Esophagus squamous epithelium (tissue), 4 donors: ENCODE results near the gene HBG2.

Source experiments
- CTCF ChIP-seq, 6 experiments: fragments of 450-650 bp in 4 of 6; fragments of 200-600 bp in 2 of 6; sonication (generic) in 2 of 6; IDR thresholded peaks; one replicate each; pipeline ENCODE4 v1.5.1; 2016 to 2019; ENCODE audit warnings: antibody characterized with exemption in 6 of 6, mild to moderate bottlenecking in 4 of 6, moderate library complexity in 4 of 6
- POLR2A ChIP-seq, 4 donors: fragments of 450-650 bp; IDR thresholded peaks; one replicate each; pipeline ENCODE4 v1.6.1; 2017; ENCODE audit warnings: antibody characterized with exemption in 4 of 4, mild to moderate bottlenecking in 4 of 4, moderate library complexity in 3 of 4

GRCh38 chr11:5274395-5274794 lies 19.8 kb upstream of the HBG2 start:
- TF ChIP-seq CTCF (IDR thresholded peaks at IDR 0.05): no peak
- no peak for TF ChIP-seq POLR2A (IDR thresholded peaks at IDR 0.05)
